A204.1 (cell line): ENCODE results near the gene LAMTOR2.

Source experiments
- FAIRE-seq: peaks from 2 replicates; lab custom pipeline; 2012; peaks lifted over from hg19 to GRCh38; lab: Jason Lieb, UNC

The LAMTOR2 gene

GRCh38 chr1:156099282-156099681, 44.7 kb downstream of the LAMTOR2 start:
- no peak for FAIRE-seq

DNA sequence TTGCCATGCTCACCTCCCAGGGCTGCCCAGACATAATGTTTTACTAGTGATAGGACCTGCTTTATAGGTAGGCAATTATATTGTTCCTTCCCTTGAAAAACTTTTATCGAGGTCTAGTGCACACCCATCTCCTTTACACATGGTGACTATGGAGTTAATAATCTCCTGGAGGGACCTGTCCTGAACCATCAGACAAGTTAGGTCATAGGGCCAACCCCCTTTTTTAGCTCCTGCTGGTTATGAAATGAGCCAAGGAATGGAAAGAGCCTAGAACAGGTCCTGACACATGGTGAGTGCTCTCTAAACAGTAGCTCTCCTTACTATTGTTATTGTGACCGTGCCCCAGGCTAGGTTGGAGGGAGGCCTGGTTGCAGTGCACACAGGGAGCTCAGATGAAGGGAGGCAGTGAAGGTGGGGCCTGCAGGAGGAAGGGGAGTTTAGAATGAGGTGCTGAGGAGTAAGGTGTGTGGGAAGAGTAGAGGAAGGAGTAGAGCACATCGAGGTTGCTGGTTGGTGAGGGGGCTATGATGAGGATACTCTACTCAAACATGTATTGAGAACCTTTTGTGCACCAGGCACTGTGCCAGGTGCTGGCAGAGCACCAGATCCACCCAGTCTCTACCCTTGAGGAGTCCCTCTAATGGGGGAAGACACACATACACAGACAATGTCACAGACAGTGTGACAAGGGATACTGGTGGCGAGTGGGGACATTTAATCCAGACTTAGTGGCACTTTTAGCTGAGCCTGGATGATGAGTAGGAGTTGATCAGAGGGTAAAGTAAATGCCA, 45.8 kb downstream of the LAMTOR2 start:
- no peak for FAIRE-seq

DNA sequence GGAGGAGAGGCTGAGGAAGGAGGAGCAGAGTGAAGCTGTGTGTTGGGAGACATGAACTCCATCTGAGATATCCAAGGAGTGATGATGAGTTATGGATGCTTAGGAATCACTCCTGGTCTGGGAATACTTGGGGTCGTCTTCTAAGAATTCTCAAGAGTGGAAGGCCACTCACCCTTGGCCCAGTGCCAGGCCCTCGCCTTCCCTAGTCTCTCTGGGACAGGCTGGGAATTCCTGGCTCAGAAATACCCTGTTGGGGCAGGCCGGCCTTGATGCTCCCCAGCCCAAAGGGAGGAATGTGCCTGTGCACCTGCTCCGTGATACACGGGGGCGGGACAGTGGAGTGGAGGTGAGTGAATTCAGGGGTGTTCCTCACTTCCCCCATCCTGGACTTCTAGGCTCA, 47.3 kb downstream of the LAMTOR2 start:
- FAIRE-seq, result no peak

DNA sequence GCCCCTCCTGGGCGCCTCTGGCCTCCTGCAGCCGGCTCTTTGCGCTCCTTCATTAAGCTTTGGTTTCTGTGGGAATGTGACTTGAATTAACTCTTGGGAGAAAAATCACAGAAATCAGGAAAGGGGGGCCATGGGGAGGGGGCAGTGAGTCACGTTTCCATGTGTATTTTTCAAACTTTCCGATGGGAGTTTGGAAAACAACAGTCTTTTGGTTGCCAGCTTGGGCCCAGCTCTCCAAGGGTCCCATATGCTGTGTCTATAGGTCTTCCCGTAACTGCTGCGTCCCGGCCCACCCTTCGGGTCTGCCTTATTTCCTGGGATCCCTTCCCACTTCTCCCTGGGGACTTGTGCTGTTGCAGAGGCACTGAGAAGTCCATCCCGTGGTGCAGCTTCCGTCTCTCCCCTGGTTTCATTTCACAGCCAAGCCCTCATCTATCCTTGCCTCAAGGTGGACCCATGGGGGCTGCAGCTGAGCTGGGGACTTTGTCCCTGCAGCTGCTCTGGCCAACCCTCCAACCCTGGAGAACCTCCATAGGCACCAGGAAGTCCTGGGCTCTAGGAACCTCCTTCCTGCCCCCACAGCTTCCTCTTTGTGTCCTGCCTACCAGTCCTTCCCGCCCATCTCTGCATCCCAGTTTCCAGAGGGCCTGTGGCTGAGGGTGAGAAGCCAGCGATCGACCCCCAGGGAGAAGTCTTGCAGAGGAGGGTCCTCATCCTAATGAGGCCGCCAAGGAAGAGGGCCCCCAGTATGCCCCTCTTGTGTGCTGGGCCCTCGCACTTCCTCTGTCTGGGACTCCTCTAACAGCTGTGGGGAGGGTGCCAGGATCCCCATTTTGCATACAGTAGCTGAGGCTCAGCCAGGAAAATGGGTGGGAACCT, 48.3 kb downstream of the LAMTOR2 start:
- FAIRE-seq, result no peak

- FAIRE-seq, result no peak
These were observed 49.0 kb downstream of the LAMTOR2 start for GRCh38 chr1:156103521-156103947.

GRCh38 chr1:156104065-156104810, 49.7 kb downstream of the LAMTOR2 start:
- FAIRE-seq, result no peak

GRCh38 chr1:156104861-156105832, 50.6 kb downstream of the LAMTOR2 start:
- FAIRE-seq, result no peak

GRCh38 chr1:156106624-156107488, 52.3 kb downstream of the LAMTOR2 start:
- no peak for FAIRE-seq

DNA sequence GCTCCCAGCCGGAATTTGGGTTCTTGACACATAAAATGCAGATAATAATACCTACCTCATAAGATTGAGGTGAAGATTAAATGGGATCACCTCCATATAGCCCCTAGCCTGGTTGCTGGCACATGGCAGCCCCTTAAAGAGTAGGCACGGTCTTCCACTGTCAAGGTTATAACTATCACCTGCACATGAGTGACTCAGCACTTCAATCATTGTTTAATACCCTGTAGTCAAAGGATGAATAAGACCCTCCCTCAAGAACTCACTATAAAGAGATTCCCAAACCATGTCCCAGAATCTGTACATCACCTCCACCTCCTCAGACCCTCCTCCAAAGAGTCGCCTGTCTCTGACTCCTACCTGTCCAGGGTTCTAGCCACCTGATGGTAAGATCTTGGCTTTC, 53.5 kb downstream of the LAMTOR2 start:
- no peak for FAIRE-seq
